ACHN (cell line): ENCODE data around the gene SYS1.
A peak's percentile ranks its signal among the peaks of the same experiment; 100 is the strongest.

ENCODE experiments used
- DNase-seq: peaks from one replicate; pipeline ENCODE4 v3.0.0-alpha.2; 2015
- in situ Hi-C: cut with HindIII; loops from 2 replicates; pipeline ENCODE4 v1.10.0; 2017; ENCODE audit warnings: low sequenced_read_pairs, low pct_ligation_motif_present, low pct_unique_long_range_greater_than_20kb

The SYS1 gene

DNA sequence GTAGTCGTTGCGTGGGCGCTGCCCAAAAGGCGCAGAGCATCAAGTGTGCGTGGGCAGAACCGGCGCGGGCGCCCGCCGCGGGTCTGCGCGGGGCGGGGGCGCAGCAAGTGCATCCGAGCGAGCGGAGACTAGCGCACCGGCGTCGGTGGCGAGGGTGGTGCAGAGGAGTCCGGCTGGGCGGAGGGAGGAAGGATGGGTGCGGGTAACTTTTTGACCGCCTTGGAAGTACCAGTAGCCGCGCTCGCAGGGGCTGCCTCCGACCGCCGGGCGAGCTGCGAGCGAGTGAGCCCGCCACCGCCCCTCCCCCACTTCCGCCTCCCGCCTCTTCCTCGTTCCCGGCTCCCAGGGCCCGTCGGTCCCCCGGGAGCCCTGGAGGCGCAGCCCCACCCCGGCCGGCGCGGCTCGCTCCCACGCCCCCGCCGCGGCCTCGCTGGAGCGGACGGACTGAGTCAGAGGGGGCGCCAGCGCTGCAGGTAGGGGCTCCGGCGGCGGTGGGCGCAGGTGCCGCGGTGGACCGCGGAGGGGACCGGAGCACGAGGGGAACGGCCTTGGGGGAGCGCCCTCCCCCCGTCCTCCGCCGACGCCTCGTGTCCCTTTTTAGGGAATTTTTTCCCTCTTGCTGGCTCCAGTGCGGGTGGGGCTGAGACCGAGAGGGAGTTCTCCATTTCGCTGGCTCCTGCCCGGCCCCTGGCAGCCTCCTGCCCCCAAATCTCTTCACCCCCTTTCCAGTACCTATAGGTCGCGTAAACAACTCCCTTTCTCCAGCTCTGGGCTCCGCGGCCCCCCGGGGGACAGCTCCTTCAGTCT lies 43.5 kb downstream of the SYS1 start:
- peak; percentile 50 for DNase-seq
- in situ Hi-C loops, result no loop called here

DNA sequence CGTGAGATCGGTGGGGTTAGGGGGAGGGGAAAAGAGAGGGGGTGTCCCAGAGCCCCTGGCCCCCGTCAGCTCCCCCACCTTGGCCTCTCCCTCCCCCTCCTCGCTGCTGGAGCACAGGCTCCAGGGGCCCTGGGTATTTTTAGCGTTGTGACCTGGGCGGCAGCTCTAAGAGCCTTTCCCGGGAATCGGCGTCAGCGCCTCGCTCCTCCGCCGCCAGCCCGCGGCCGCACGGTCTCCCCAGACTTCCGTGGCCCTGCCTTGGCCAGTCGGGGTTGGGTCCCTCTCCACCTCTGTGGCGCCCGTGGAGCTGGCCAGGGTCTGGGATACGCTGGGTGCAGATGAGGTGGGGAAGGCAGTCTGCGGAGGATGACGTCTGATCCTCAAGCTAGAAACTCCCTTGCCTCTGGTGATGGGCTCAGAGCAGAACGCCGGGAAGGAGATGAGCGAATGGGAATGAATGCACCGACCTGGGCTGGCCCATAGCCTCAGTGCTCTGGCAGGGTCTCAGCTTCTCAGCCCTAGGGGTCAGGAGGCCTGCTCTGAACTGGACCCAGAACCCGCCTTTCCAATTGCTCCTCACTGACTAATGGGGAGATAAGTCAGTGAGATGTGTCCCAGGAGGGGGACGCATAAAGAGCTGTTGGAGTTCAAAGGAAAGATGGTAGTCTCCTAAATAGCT lies 44.2 kb downstream of the SYS1 start:
- peak; percentile 40 for DNase-seq
- in situ Hi-C loops, result no loop called here

DNA sequence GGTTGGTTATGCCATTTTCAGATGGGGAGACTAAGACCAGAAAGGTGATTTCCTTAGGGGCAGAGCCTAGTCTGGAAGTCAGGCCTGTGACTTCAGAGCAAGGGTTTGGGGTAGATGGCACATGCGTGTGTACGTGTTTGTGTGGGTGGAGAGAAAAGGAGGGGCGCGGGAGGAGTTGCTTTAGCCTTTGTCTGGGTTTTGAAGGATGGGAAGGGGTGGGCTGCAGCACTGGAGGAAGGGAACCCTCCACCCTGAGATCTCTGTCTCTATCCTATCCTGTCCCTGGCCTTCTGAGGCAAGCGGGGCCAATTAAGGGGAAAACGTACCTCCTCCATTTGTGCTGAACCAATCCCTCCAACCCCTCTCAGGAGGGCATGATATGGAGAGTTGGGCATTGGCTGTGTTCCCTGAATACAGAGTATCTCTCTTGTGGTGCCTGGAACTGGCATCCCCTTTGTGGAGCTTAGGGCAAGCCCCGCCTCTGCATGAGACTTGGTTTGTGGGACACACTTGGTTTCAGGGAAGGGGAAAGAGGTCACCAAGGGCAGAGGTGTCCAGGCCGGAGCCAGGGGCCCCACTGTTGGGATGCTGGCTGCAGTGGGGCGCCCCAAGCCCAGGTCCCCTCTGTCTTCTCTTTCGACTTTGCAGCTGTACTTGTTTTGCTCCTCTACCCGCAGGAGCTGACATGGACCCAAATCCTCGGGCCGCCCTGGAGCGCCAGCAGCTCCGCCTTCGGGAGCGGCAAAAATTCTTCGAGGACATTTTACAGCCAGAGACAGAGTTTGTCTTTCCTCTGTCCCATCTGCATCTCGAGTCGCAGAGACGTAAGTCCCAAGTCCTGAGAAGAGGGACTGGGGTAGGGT lies 45.1 kb downstream of the SYS1 start, which contains the start of gene DBNDD2:
TSS of gene DBNDD2 (plus strand) at position 507 of the 863 bp plus-strand sequence. CDS start at position 686, 179 bp downstream.
- in situ Hi-C loops, result no loop called here
- no peak for DNase-seq

DNA sequence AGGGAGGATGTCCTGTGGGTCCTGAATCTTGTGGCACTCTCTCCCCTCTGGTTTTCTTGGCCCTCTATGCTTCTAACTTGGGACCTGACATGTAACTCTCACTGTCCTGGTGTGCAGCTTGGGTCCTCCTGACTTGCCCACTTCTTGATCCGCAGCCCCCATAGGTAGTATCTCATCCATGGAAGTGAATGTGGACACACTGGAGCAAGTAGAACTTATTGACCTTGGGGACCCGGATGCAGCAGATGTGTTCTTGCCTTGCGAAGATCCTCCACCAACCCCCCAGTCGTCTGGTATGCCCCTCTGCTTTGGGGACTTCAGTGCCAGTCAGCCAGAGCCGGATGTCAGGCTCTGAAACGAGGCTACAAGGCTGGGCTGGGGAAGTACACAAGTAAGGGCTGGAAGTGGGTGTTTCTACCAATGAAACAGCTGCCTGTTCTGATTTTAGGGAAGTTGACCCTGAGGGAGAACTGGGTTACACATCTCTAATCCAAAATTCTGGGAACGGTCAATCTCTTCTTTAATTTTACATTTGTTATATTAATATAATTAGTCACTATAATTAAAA lies 45.8 kb downstream of the SYS1 start:
- DNase-seq, result no peak
- in situ Hi-C loops, result no loop called here

DNA sequence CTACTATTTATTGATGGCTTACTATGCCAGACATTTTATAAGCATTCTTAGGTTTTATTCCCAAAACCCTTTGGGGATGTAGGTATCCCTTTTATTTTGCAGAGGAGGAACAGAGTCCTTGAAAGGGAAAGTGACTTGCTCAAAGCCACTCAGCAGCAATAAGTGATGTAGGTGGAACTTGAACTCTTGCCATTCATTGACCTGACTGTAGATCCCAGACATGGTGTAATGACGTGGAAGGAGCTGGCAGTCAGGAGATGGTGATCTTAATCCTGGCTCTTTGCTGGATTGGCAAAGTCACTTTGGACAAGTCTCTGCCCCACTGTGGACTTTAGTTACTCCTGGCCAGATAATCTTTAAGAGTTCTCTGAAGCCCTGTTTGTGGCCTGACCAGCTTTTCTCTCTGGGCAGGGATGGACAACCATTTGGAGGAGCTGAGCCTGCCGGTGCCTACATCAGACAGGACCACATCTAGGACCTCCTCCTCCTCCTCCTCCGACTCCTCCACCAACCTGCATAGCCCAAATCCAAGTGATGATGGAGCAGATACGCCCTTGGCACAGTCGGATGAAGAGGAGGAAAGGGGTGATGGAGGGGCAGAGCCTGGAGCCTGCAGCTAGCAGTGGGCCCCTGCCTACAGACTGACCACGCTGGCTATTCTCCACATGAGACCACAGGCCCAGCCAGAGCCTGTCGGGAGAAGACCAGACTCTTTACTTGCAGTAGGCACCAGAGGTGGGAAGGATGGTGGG lies 46.7 kb downstream of the SYS1 start:
- DNase-seq, result no peak
- in situ Hi-C loops, result no loop called here

DNA sequence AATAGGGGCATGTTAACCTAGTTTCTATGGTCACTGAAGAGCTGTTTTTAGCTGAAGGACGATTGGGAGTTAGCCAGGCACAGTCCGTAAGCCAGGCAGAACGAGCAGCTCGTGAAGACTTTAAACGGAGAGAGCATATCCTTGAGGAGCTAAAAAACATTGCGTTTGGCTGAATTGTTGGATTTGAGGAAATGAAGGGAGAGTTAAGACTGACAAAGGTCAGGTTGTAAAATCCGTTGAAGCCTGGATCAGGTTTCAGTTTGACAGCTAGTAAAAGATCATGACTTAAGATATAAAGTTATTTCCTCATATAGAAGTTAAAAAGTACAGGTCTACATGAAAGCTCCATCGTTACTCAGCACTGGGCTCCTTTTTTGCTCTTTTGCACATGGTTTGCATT lies 47.9 kb downstream of the SYS1 start:
- no peak for DNase-seq
- in situ Hi-C loops, result no loop called here

DNA sequence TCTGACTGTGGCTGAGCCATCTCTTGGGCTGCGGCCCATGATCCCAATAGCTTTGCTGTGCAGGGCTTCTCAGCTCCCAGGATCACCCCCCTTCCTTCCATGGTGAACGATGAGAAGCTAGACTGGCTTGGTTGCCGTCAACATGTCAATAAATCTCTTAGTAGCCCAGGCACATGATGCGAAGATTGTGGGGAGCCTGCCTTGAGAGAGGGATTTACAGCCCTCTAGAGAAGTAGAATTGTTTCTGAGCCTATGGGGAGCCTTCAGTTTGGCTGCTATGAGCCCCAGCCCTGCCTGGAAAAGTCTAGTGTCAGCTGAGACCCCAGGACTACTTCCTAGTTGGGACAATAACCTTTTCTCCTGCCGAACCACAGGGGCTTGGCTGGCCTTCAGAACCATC lies 49.7 kb downstream of the SYS1 start:
- no peak for DNase-seq
- in situ Hi-C loops, result no loop called here

DNA sequence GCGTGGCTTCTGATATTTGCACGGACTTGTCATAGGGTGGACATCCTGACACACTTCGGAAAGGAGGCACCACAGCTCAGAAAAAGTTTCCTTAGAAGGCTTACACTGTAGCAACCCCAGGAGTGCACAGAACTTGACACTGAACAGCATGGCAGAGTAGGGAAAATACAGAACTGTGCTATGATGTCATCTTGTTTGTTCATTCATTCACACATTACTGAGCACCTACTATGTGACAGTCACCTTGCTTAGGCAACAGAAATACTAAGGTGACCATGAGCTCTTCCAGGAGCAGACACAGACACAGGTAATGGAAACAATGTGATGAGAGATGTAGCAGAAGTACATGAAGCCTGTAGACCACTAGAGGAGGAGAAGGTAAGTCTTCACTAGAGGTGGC lies 50.5 kb downstream of the SYS1 start:
- no peak for DNase-seq
- in situ Hi-C loops, result no loop called here

DNA sequence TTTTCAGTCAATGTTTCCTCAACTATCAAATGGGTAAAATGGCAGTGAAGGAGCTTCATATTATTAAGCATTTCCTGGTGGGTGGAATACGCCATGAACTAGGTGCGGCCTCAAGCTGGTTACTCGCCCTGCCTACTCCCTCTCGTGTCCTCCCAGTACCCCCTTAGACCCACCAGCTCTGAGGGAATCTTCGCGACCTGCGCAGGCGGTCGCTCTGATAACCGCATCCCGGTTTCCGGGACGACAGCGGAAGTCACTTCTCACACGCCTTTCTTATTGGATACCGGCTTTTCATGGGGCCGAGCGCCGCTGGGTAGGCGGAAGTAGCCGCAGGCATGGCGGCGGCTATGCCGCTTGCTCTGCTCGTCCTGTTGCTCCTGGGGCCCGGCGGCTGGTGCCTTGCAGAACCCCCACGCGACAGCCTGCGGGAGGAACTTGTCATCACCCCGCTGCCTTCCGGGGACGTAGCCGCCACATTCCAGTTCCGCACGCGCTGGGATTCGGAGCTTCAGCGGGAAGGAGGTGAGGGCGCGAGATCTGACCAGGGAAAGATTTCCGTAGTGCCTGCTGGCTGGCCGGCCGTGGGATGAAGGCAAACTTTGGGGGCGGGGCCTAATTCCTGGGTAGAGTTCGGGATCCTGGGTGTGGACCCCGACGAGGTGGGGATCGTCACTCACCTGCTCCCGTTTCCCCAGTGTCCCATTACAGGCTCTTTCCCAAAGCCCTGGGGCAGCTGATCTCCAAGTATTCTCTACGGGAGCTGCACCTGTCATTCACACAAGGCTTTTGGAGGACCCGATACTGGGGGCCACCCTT lies 53.1 kb downstream of the SYS1 start, which contains the start of gene PIGT:
TSS of gene PIGT (plus strand) at position 320 of the 816 bp plus-strand sequence. CDS start at position 336, 16 bp downstream.
- in situ Hi-C loops, result no loop called here
- peak; percentile 83 for DNase-seq

DNA sequence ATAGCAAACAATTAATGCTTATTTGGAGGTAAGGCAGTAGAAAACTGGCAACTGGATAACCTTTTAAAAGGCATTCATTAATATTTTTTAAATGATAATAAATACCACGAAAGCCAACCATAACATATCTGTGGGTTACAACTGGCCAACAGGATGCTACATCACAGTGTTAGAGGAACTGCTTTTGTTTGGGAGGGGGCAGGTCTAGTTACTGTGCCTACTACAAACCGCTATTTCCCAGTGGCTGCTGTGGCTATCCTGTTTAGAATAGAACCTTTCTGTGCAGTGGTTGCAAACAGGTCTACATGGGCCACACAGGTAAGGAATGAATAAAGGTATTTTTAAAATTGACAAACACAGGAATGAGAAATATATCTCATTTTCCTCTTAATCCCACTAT lies 54.0 kb downstream of the SYS1 start:
- in situ Hi-C loops, result no loop called here
- DNase-seq, result no peak
